GM12872 (cell line): ENCODE data around the gene CORT.
A peak's percentile ranks its signal among the peaks of the same experiment; 100 is the strongest.

ENCODE experiments used
- CTCF ChIP-seq: IDR thresholded peaks from 3 replicates; pipeline ENCODE4 v1.5.1; 2011; ENCODE audit warnings: low read depth, mild to moderate bottlenecking, low read length, moderate library complexity; ENCODE audit not compliant: insufficient read depth

Gene CORT

GRCh38 chr1:10424034-10424433, 25.8 kb upstream of the CORT start:
- no peak for TF ChIP-seq CTCF

GRCh38 chr1:10424651-10425050, 25.2 kb upstream of the CORT start:
- TF ChIP-seq CTCF, result no peak

- TF ChIP-seq CTCF, result no peak
These were observed 20.8 kb upstream of the CORT start for GRCh38 chr1:10428984-10429383.

- TF ChIP-seq CTCF, result no peak
These were observed 20.0 kb upstream of the CORT start for GRCh38 chr1:10429868-10430215.

GRCh38 chr1:10430216-10431069, 19.4 kb upstream of the CORT start, which contains the start of gene CENPS:
Gene CENPS, plus strand, starts transcription at chr1:10430433. Its CDS starts 85 bp downstream, at chr1:10430518.
- TF ChIP-seq CTCF, result peak; percentile 92

- no peak for TF ChIP-seq CTCF
These were observed 18.6 kb upstream of the CORT start for GRCh38 chr1:10431070-10431730.

GRCh38 chr1:10432910-10433700, 16.7 kb upstream of the CORT start:
- no peak for TF ChIP-seq CTCF
